Activated T-cell treated with anti-CD3 and anti-CD28 coated beads, Interleukin-2, amount 50 U/mL, for 4 hours (primary cell): Measurements from ENCODE around the gene MAGEA4. TPM values are rescaled to one million over a fixed set of nuclear protein-coding genes. Genes with fewer than 3 reads are reported as not detected.

Experiments used
- ATAC-seq, 2 donors: fragments of 200-7000 bp; cut with Tn5 transposase; one replicate each; pipeline ENCODE4 v1.10.0; 2021
- DNase-seq: peaks from one replicate; pipeline ENCODE4 v3.0.0-alpha.2; 2020
- H3K27me3 Mint-ChIP-seq: one replicate; pipeline ENCODE4 v1.8.0; 2021; ENCODE audit warnings: low read depth, mixed read lengths
- H3K36me3 Mint-ChIP-seq: one replicate; pipeline ENCODE4 v1.8.0; 2022; ENCODE audit warnings: mixed read lengths; ENCODE audit not compliant: insufficient read depth
- H3K4me1 Mint-ChIP-seq: one replicate; pipeline ENCODE4 v1.8.0; 2021; ENCODE audit warnings: low read depth, mixed read lengths
- H3K4me3 Mint-ChIP-seq: one replicate; pipeline ENCODE4 v1.8.0; 2021; ENCODE audit warnings: mild to moderate bottlenecking, moderate library complexity, mixed read lengths
- H3K9me3 Mint-ChIP-seq: one replicate; pipeline ENCODE4 v1.8.0; 2021; ENCODE audit warnings: mixed read lengths
- total RNA-seq, 3 donors: library from RNA; stranded (reverse); gene quantifications; one replicate each; pipeline ENCODE4 v1.2.1, GENCODE V29; 2021

The MAGEA4 gene
- total RNA-seq, 3 donors from 2014 or later = not detected

DNA sequence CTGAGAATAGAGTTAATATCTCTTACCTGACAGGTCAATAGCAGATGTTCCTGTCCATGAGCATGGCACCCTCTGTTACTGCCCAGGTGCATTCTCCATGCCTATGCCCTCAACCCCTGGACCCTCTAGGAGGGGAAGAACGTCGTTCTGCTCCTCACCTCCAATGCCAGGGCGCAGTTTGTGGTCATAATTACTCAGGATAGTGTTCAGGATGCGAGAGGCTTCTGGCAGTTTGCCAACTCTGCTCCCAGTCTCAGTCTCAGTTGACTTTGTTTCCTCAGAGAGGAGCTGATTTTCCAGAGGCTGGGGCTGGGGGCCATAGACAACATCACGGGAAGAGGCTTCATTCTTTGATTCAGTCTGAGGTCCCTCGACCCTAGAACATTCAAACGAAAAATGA is 57.3 kb downstream of the MAGEA4 start:
- no peaks in the 10 kb centered on the region for H3K36me3 Mint-ChIP-seq
- H3K27me3 Mint-ChIP-seq = peaks cover 16% of the 10 kb centered on the region
- DNase-seq (no peak), ATAC-seq (no peak)
- H3K4me1 Mint-ChIP-seq = no peaks in the 10 kb centered on the region
- no peaks in the 10 kb centered on the region for H3K9me3 Mint-ChIP-seq
- no peak overlapping the region for H3K4me3 Mint-ChIP-seq

DNA sequence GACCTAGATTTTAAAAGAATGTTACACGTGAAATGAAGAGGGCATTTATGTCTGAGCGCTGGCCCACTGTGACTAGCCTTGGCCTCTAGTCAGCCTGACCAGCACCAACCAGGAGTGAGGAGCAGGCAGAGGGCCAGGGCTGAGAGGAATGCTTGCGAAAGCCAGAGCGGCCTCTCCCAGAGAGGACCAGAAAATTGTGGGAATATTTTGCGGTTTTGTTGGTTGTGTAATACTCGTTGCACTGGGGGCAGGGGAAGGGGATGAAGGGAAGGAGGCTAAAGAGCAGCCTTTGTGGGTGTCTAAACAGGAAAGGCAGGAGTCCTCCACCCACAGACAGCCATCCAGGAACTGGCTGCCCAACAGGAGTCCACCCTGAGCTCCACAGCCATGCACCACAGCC is 58.0 kb downstream of the MAGEA4 start:
- H3K4me3 Mint-ChIP-seq = no peak overlapping the region

DNA sequence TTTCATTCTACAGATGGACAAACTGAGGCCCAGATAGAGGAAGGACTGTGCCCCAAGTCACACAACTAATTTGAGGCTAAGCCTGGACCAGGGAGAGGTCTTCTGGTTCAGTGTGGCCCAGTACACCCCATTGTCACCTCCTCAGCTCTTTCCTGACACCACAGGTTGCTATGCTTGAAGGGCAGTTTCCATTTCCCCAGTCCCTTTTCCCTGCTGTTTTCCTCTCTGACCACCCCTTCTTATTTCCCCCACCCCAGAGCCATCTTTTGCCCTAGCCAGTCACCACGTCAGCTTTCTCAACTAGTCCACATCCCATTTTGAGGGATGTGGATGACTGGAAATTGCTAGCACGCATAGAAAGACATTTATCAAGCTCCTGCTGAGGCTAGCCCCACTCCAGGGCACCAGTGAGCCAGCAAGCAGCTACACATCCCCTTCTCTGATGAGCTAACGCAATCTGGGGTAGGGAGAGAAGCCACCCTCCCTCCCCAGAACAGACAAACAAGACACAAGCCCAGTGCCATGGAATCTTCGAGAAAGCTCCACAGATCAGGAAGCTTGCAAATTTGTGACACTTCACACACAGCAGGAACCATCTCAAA is 60.5 kb downstream of the MAGEA4 start:
- no peak overlapping the region for H3K4me3 Mint-ChIP-seq
- H3K4me1 Mint-ChIP-seq = no peaks in the 10 kb centered on the region
- H3K36me3 Mint-ChIP-seq = no peaks in the 10 kb centered on the region
- DNase-seq = no peak
- H3K9me3 Mint-ChIP-seq = no peaks in the 10 kb centered on the region
- H3K27me3 Mint-ChIP-seq = peaks cover 28% of the 10 kb centered on the region
- ATAC-seq = no peak

More for the DNA sequence above, 58.0 kb downstream of the MAGEA4 start:
- H3K27me3 Mint-ChIP-seq = peaks cover 22% of the 10 kb centered on the region
- no peak for ATAC-seq
- no peaks in the 10 kb centered on the region for H3K36me3 Mint-ChIP-seq
- H3K4me1 Mint-ChIP-seq = no peaks in the 10 kb centered on the region
- H3K9me3 Mint-ChIP-seq = no peaks in the 10 kb centered on the region
- DNase-seq = no peak

DNA sequence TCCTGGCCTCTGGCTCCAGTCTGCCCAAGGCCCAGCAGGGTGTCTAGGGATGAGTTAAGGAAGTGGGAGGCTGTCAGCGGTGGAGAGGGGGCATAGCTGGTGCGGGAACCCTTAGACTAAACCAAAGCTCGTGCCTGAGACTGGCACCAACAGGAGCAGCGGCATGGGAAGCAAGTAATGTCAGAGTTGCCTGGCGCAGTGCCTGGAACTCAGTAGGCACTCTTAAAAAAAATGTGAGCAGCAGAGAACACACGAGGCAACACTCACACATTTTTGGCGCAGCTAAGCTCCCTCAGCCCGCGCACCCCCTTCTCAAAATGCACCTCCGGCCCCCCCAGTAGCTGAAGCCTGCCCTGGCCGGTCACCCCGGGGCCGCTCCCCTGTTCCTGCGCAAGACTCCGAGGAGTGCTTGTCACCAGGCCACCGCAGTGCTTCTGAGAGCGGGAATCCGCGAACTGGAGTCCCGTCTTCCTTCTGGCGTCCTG is 61.2 kb downstream of the MAGEA4 start:
- ATAC-seq (no peak), DNase-seq (no peak)
- peaks cover 28% of the 10 kb centered on the region for H3K27me3 Mint-ChIP-seq
- no peaks in the 10 kb centered on the region for H3K4me1 Mint-ChIP-seq
- H3K4me3 Mint-ChIP-seq = no peak overlapping the region
- no peaks in the 10 kb centered on the region for H3K36me3 Mint-ChIP-seq
- H3K9me3 Mint-ChIP-seq = no peaks in the 10 kb centered on the region

Other genes starting within 250 kb of the MAGEA4 start
- gene PRRG3, start 217.4 kb upstream of the MAGEA4 start, total RNA-seq = not detected
- not detected for gene FATE1, start 196.9 kb upstream of the MAGEA4 start, total RNA-seq
- not detected for gene CNGA2, start 178.1 kb upstream of the MAGEA4 start, total RNA-seq
- gene GABRE, start 61.8 kb downstream of the MAGEA4 start, total RNA-seq = under 1 TPM; 0.08 to 0.42 (median 0.15) TPM
- gene MAGEA10, start 225.7 kb downstream of the MAGEA4 start, total RNA-seq = not detected